Gastrocnemius medialis (tissue), 4 donors: ENCODE results near the gene PEX7.

Source experiments
- CTCF ChIP-seq, 5 experiments: fragments of 450-650 bp in 3 of 5; fragments of 200-600 bp in 2 of 5; sonication (generic) in 2 of 5; IDR thresholded peaks in 4 of 5; conservative IDR thresholded peaks in 1 of 5; 1 replicate in 4 of 5; 2 replicates in 1 of 5; pipeline ENCODE4 v1.5.1; 2016 to 2019; ENCODE audit warnings: antibody characterized with exemption in 5 of 5, mild to moderate bottlenecking in 3 of 5, moderate library complexity in 3 of 5
- POLR2A ChIP-seq, 2 donors: fragments of 450-650 bp; IDR thresholded peaks; one replicate each; pipeline ENCODE4 v1.6.1; 2017; ENCODE audit warnings: antibody characterized with exemption in 2 of 2, mild to moderate bottlenecking in 2 of 2, moderate library complexity in 2 of 2

GRCh38 chr6:136923954-136924673 lies 101.7 kb downstream of the PEX7 start:
- no peak for TF ChIP-seq CTCF (IDR thresholded peaks at IDR 0.05 in 4 of 5, conservative IDR thresholded peaks at IDR 0.05 in 1 of 5)
- no peak for TF ChIP-seq POLR2A (IDR thresholded peaks at IDR 0.05)
